IPS-15b (cell line): Measurements from ENCODE around the gene MIDN.

ENCODE experiments used
- H3K27me3 ChIP-seq: one replicate; pipeline ENCODE4 v1.6.1; 2013; ENCODE audit warnings: low read length; ENCODE audit not compliant: control insufficient read depth, insufficient read depth
- H3K36me3 ChIP-seq: one replicate; pipeline ENCODE4 v1.6.1; 2013; ENCODE audit warnings: low read length; ENCODE audit not compliant: control insufficient read depth, insufficient read depth
- H3K4me1 ChIP-seq: one replicate; pipeline ENCODE4 v1.6.1; 2013; ENCODE audit warnings: mild to moderate bottlenecking, low read length; ENCODE audit not compliant: control insufficient read depth, insufficient read depth
- H3K4me3 ChIP-seq: one replicate; pipeline ENCODE4 v1.5.1; 2013; ENCODE audit warnings: low read depth, low read length
- H3K9ac ChIP-seq: one replicate; pipeline ENCODE4 v1.6.1; 2013; ENCODE audit warnings: low read depth, mild to moderate bottlenecking, low read length
- H3K9me3 ChIP-seq: one replicate; pipeline ENCODE4 v1.6.1; 2013; ENCODE audit warnings: mild to moderate bottlenecking, low read length; ENCODE audit not compliant: control insufficient read depth, insufficient read depth

MIDN gene

GRCh38 chr19:1214299-1214861 is 34.0 kb upstream of the MIDN start:
- Histone ChIP-seq H3K4me1 (peaks cover 3% of the 10 kb centered on the region), H3K9me3 (no peaks in the 10 kb centered on the region), H3K27me3 (no peaks in the 10 kb centered on the region), H3K9ac (no peak overlapping the region), H3K4me3 (no peak overlapping the region), H3K36me3 (peaks cover 28% of the 10 kb centered on the region)

DNA sequence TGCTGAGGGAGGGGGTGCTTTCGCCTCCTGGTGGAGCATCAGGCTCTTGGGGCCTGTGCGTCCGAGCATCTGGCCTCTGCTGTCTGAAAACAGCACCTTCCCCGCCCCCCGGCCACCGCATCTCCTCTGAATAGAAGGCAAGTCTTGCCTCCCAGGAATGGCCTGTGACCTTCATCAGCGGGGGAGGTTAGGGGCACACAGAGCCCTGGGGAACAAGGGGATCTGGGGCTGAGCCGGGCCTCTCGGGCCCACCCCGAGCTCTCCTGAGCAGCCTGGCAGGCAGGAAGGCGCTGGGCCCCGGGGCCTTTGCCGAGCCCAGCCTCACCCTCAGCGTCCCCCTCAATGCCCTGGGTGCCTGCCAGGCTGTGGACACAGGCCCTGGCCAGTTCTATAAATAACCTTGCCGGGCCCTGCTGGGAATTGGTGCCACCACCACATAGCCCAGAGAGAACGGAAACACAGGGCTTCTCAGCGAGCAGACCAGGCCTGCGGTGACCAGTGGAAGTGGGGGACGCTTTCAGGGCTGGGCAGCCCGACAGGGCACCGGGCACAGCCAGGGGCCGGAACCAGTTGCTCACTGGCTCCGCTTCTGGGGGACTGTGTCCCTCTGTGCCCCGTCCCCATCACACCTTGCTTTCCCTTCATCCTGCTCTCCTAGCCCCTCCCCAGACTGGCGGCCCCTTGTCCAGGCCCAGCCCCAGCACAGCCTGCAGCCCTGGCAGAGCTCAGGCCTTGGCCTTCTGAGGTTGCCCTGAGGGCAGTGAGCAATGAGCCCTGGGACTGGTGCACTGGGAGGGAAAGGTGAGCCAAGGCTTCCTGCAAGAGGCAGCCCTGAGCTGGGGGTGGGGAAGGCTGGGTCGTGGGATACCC is 33.3 kb upstream of the MIDN start:
- Histone ChIP-seq H3K4me1 (peaks cover 3% of the 10 kb centered on the region), H3K9ac (no peak overlapping the region), H3K36me3 (peaks cover 24% of the 10 kb centered on the region), H3K9me3 (no peaks in the 10 kb centered on the region), H3K4me3 (no peak overlapping the region), H3K27me3 (no peaks in the 10 kb centered on the region)

GRCh38 chr19:1216756-1217155 is 31.6 kb upstream of the MIDN start:
- H3K27me3 ChIP-seq = no peaks in the 10 kb centered on the region
- H3K4me1 ChIP-seq = peaks cover 3% of the 10 kb centered on the region
- no peaks in the 10 kb centered on the region for H3K9me3 ChIP-seq
- H3K36me3 ChIP-seq = peaks cover 39% of the 10 kb centered on the region
- no peak overlapping the region for H3K4me3 ChIP-seq
- no peak overlapping the region for H3K9ac ChIP-seq

GRCh38 chr19:1217366-1217765 is 31.0 kb upstream of the MIDN start:
- H3K4me1 ChIP-seq = peaks cover 3% of the 10 kb centered on the region
- no peak overlapping the region for H3K9ac ChIP-seq
- H3K27me3 ChIP-seq = no peaks in the 10 kb centered on the region
- H3K4me3 ChIP-seq = no peak overlapping the region
- H3K36me3 ChIP-seq = peaks cover 40% of the 10 kb centered on the region
- no peaks in the 10 kb centered on the region for H3K9me3 ChIP-seq

- peaks cover 3% of the 10 kb centered on the region for H3K4me1 ChIP-seq
- no peaks in the 10 kb centered on the region for H3K9me3 ChIP-seq
- no peak overlapping the region for H3K4me3 ChIP-seq
- no peak overlapping the region for H3K9ac ChIP-seq
- peaks cover 47% of the 10 kb centered on the region for H3K36me3 ChIP-seq
- no peaks in the 10 kb centered on the region for H3K27me3 ChIP-seq
Measured at GRCh38 chr19:1218751-1219567, 29.4 kb upstream of the MIDN start.

GRCh38 chr19:1219786-1220476 is 28.5 kb upstream of the MIDN start:
- Histone ChIP-seq H3K9me3 (no peaks in the 10 kb centered on the region), H3K36me3 (peaks cover 49% of the 10 kb centered on the region), H3K9ac (no peak overlapping the region)

GRCh38 chr19:1220477-1220930 is 27.9 kb upstream of the MIDN start:
- H3K27me3 ChIP-seq = no peaks in the 10 kb centered on the region

More at GRCh38 chr19:1219786-1220476, 28.5 kb upstream of the MIDN start:
- H3K4me1 ChIP-seq = peaks cover 3% of the 10 kb centered on the region
- H3K27me3 ChIP-seq = no peaks in the 10 kb centered on the region
- H3K4me3 ChIP-seq = no peak overlapping the region

DNA sequence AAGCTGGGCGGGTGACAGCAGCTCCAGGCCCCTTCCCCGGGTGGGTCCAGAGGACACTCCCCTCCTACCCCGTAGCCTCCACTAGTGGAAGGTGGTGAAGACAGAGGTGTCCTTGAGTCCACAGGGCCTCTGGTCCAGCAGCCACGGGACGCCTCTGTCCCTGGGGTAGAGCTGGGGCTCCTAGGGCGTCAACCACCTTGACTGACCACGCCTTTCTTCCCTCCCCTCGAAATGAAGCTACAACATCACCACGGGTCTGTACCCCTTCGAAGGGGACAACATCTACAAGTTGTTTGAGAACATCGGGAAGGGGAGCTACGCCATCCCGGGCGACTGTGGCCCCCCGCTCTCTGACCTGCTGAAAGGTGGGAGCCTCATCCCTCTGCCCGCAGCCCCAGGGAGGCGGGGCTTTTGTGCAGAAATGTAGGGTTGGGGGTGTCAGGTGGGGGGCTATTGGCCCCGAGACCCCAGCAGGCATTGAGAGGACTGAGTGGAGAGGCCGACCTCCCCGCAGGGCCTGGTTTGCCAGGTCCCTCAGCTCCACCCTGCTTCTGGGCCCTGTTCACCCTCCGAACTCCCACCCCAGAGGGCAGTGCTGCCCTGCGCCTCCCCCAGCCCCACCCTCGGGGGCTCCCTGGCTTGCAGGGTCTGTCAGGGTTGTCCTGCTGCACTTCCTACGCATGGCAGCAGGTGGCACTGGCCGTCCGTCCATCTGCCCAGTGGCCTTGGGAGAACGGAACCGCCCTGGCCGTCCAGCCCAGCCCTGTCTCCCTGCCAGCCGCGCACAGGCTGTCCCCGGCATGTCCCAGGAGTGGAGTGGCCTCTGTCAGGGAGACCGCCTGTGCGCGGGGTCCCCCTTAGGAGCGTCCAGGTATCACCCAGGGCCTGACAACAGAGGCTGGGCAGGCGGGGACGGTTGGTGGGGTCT is 27.1 kb upstream of the MIDN start:
- Histone ChIP-seq H3K36me3 (peaks cover 56% of the 10 kb centered on the region), H3K9me3 (no peaks in the 10 kb centered on the region), H3K4me3 (no peak overlapping the region), H3K4me1 (peaks cover 3% of the 10 kb centered on the region), H3K9ac (no peak overlapping the region), H3K27me3 (no peaks in the 10 kb centered on the region)

More at GRCh38 chr19:1220477-1220930, 27.9 kb upstream of the MIDN start:
- Histone ChIP-seq H3K36me3 (peaks cover 50% of the 10 kb centered on the region), H3K9me3 (no peaks in the 10 kb centered on the region), H3K4me3 (no peak overlapping the region), H3K4me1 (peaks cover 3% of the 10 kb centered on the region), H3K9ac (no peak overlapping the region)

GRCh38 chr19:1221904-1222255 is 26.5 kb upstream of the MIDN start:
- Histone ChIP-seq H3K9me3 (no peaks in the 10 kb centered on the region), H3K36me3 (peaks cover 63% of the 10 kb centered on the region), H3K4me3 (no peak overlapping the region), H3K27me3 (no peaks in the 10 kb centered on the region), H3K9ac (no peak overlapping the region), H3K4me1 (peaks cover 3% of the 10 kb centered on the region)

DNA sequence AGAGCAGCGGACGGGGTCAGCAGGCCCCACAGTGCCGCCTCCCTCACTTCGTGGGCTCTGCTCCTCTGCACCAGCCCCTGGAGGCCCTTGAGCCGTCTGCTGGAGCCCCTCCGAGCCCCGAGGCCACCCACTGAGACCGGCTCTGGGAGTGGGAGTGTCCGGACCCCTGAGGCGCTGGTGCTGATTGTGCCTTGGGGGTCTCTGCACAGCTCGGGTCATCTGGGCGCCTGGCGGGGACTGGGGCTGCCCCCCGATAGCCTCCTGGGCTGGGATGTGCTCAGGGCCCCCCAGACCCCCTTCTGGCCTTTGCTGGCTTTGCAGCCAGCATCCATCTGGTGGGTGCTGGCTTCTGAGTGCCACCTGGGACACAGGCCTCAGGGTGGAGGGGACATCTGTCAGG is 26.0 kb upstream of the MIDN start:
- no peaks in the 10 kb centered on the region for H3K4me1 ChIP-seq
- no peak overlapping the region for H3K9ac ChIP-seq
- no peaks in the 10 kb centered on the region for H3K9me3 ChIP-seq
- H3K27me3 ChIP-seq = no peaks in the 10 kb centered on the region
- no peak overlapping the region for H3K4me3 ChIP-seq
- H3K36me3 ChIP-seq = peaks cover 66% of the 10 kb centered on the region
